Measurements from ENCODE around the gene ENTPD5. TPM values are rescaled to one million over a fixed set of nuclear protein-coding genes. Genes with fewer than 3 reads are reported as not detected.

Gene ENTPD5
- total and polyA plus RNA-seq, 2 of the 4 experiments (the other 2 are of a cell fraction): 7.3 to 8.1 TPM

- H3K23ac ChIP-seq (ENCODE audit: low read depth, low read length): no peak overlapping the region
- H2AK9ac ChIP-seq (replicated peaks; ENCODE audit: low read depth, low read length, poor library complexity): no peak overlapping the region
- H4K91ac ChIP-seq (ENCODE audit: insufficient read depth, low read depth, low read length): no peak overlapping the region
- no peak overlapping the region for H3K56ac ChIP-seq (ENCODE audit: extremely low read depth, insufficient read depth, low read length)
- no peak overlapping the region for H3K4me2 ChIP-seq (ENCODE audit: low read depth, low read length)
- H3K36me3 ChIP-seq (ENCODE audit: control insufficient read depth, insufficient read depth, low read length): no peaks in the 10 kb centered on the region
- H3K79me1 ChIP-seq (ENCODE audit: low read depth in 1 of 2, low read length in 2 of 2): no peaks in the 10 kb centered on the region
- no peak overlapping the region for H2BK20ac ChIP-seq (ENCODE audit: low read depth, low read length)
- no peak overlapping the region for H2AK5ac ChIP-seq (ENCODE audit: low read depth, low read length)
- no peak overlapping the region for H4K5ac ChIP-seq (ENCODE audit: low read depth, low read length)
- in situ Hi-C loops (cut with MboI; ENCODE audit: low sequenced_read_pairs): loop anchor here (25.0 kb wide), 1 partner anchor 526 kb away; no protein-coding TSS in a partner anchor
- peak; percentile 64 for DNase-seq
- H3K4ac ChIP-seq (ENCODE audit: low read depth, low read length): no peak overlapping the region
- H3K9me1 ChIP-seq (ENCODE audit: insufficient read depth, low read length): no peaks in the 10 kb centered on the region
- TF ChIP-seq MXI1 (IDR thresholded peaks at IDR 0.05; ENCODE audit: borderline replicate concordance, low read depth, low read length): no peak
- peak; percentile 62 for TF ChIP-seq RAD21 (IDR thresholded peaks at IDR 0.05; ENCODE audit: low read length)
- TF ChIP-seq SMC3 (IDR thresholded peaks at IDR 0.05; ENCODE audit: low read depth, low read length): peak; percentile 49; the same call in 1 of the 2 replicates
- TF ChIP-seq CTCF (conservative IDR thresholded peaks at IDR 0.05; ENCODE audit: low read depth, low read length): peak; percentile 64
- TF ChIP-seq ELK1 (IDR thresholded peaks at IDR 0.05; ENCODE audit: borderline replicate concordance, low read depth, low read length): no peak
- TF ChIP-seq CHD1 (IDR thresholded peaks at IDR 0.05; ENCODE audit: low read depth, low read length): no peak
- peak; percentile 58 for TF ChIP-seq MAFK (IDR thresholded peaks at IDR 0.05; ENCODE audit: low read depth, low read length)
- H4K20me1 ChIP-seq (ENCODE audit: insufficient read depth, low read length): no peaks in the 10 kb centered on the region
- no peak overlapping the region for H2BK120ac ChIP-seq (ENCODE audit: low read depth, low read length)
- H3K4me1 ChIP-seq (ENCODE audit: control insufficient read depth, insufficient read depth, low read length): no peaks in the 10 kb centered on the region
- H4K8ac ChIP-seq (ENCODE audit: low read depth in 2 of 2, low read length in 2 of 2): no peak overlapping the region
- ChIA-PET CTCF (interaction anchor here (1.5 kb wide), 1 partner anchor 212 kb away, joined by 3 read pairs; no protein-coding TSS in a partner anchor), POLR2A (ENCODE audit: unreplicated experiment) (no interaction called here)
- H3K27me3 ChIP-seq (ENCODE audit: control insufficient read depth, insufficient read depth, low read length): no peaks in the 10 kb centered on the region
- intact Hi-C loops (cut with micrococcal nuclease): loop anchor here (5.0 kb wide), 1 partner anchor 311 kb away; no protein-coding TSS in a partner anchor
- no peak overlapping the region for H3K18ac ChIP-seq (ENCODE audit: low read depth, low read length)
- H2AFZ ChIP-seq (replicated peaks; ENCODE audit: low read length, poor library complexity): no peak overlapping the region
- peak; percentile 69 for ATAC-seq (ENCODE audit: low read depth)
- no TSS peak for BruUV-seq (replicated peaks)
- no peak overlapping the region for H3K4me3 ChIP-seq (ENCODE audit: insufficient read depth, low read depth, low read length)
- dilution Hi-C loops (cut with HindIII; ENCODE audit: low sequenced_read_pairs, unreplicated experiment): no loop called here
- no peak overlapping the region for H2BK5ac ChIP-seq (ENCODE audit: low read depth, low read length, poor library complexity, severe bottlenecking)
- H3K9me3 ChIP-seq (ENCODE audit: control insufficient read depth, insufficient read depth, low read length): no peaks in the 10 kb centered on the region
- WGBS, 2 experiments (ENCODE audit: extremely low coverage in 2 of 2, insufficient read length in 1 of 2): no CpG with 5 or more reads among the region's 3 CpGs
- H2BK15ac ChIP-seq (ENCODE audit: low read depth, low read length): no peak overlapping the region
- no peak overlapping the region for H3K14ac ChIP-seq (replicated peaks; ENCODE audit: low read depth, low read length)
- no peak overlapping the region for H3K27ac ChIP-seq (ENCODE audit: insufficient read depth, low read length)
- H3K9ac ChIP-seq (ENCODE audit: low read depth, low read length): no peak overlapping the region
Observed at GRCh38 chr14:74038020-74038859, 19.2 kb upstream of the ENTPD5 start.
